GM23338 (cell line): ENCODE measurements around the gene AFAP1L2. TPM values are rescaled to one million over a fixed set of nuclear protein-coding genes. Genes with fewer than 3 reads are reported as not detected.

Experiments
- ATAC-seq: fragments of 200-7000 bp; cut with Tn5 transposase; 3 replicates; pipeline ENCODE4 v1.9.1; 2020
- DNase-seq: peaks from one replicate; pipeline ENCODE4 v3.0.0-alpha.2; 2015; ENCODE audit warnings: low spot score
- H2AFZ ChIP-seq: fragments of 200-600 bp; sonication (generic); 2 replicates; pipeline ENCODE4 v1.8.0; 2016; ENCODE audit warnings: antibody characterized with exemption, mild to moderate bottlenecking, moderate library complexity
- H3F3A ChIP-seq: fragments of 200-600 bp; sonication (generic); replicated peaks from 2 replicates; pipeline ENCODE4 v1.8.0; 2017; ENCODE audit warnings: antibody characterized with exemption, mixed run types, low read depth
- H3K27ac ChIP-seq: fragments of 200-600 bp; sonication (generic); 2 replicates; pipeline ENCODE4 v1.6.1; 2016; ENCODE audit warnings: low read depth
- H3K27me3 ChIP-seq: fragments of 200-600 bp; sonication (generic); 2 replicates; pipeline ENCODE4 v1.8.0; 2016; ENCODE audit warnings: mild to moderate bottlenecking, mixed run types, moderate library complexity; ENCODE audit not compliant: insufficient read depth
- H3K36me3 ChIP-seq: fragments of 200-600 bp; sonication (generic); 2 replicates; pipeline ENCODE4 v1.8.0; 2016; ENCODE audit warnings: mild to moderate bottlenecking; ENCODE audit not compliant: insufficient read depth
- H3K4me1 ChIP-seq: fragments of 200-600 bp; sonication (generic); 2 replicates; pipeline ENCODE4 v1.8.0; 2016; ENCODE audit warnings: mild to moderate bottlenecking, moderate library complexity; ENCODE audit not compliant: insufficient read depth
- H3K4me2 ChIP-seq: fragments of 200-600 bp; sonication (generic); 2 replicates; pipeline ENCODE4 v1.7.1; 2017; ENCODE audit warnings: mixed run types
- H3K4me3 ChIP-seq: fragments of 200-600 bp; sonication (generic); 2 replicates; pipeline ENCODE4 v1.6.1; 2016; ENCODE audit warnings: mixed run types
- H3K79me2 ChIP-seq: fragments of 200-600 bp; sonication (generic); replicated peaks from 2 replicates; pipeline ENCODE4 v1.8.0; 2017; ENCODE audit warnings: mild to moderate bottlenecking; ENCODE audit not compliant: insufficient read depth
- H3K9me2 ChIP-seq: fragments of 200-600 bp; sonication (generic); 2 replicates; pipeline ENCODE4 v1.8.0; 2017; ENCODE audit not compliant: insufficient read depth
- H4K20me1 ChIP-seq: fragments of 200-600 bp; sonication (generic); replicated peaks from 2 replicates; pipeline ENCODE4 v1.8.0; 2017; ENCODE audit warnings: mild to moderate bottlenecking; ENCODE audit not compliant: insufficient read depth
- H3K27ac Mint-ChIP-seq: 2 replicates; pipeline ENCODE4 v1.8.0; 2020; ENCODE audit warnings: inconsistent platforms, mild to moderate bottlenecking, moderate library complexity, mixed read lengths
- H3K27me3 Mint-ChIP-seq: 3 replicates; pipeline ENCODE4 v1.8.0; 2022; ENCODE audit warnings: low read depth, mild to moderate bottlenecking, moderate library complexity, mixed read lengths, inconsistent platforms; ENCODE audit not compliant: insufficient read depth, poor library complexity
- H3K36me3 Mint-ChIP-seq: 3 replicates; pipeline ENCODE4 v1.8.0; 2021; ENCODE audit warnings: low read depth, mild to moderate bottlenecking, inconsistent platforms, moderate library complexity, mixed read lengths
- H3K4me1 Mint-ChIP-seq: 3 replicates; pipeline ENCODE4 v1.8.0; 2020; ENCODE audit warnings: mild to moderate bottlenecking, inconsistent platforms, mixed read lengths
- H3K4me3 Mint-ChIP-seq: 3 replicates; pipeline ENCODE4 v1.8.0; 2021; ENCODE audit warnings: moderate library complexity, mild to moderate bottlenecking, inconsistent platforms, mixed read lengths
- H3K9me3 Mint-ChIP-seq: 3 replicates; pipeline ENCODE4 v1.8.0; 2020; ENCODE audit warnings: moderate library complexity, mild to moderate bottlenecking, inconsistent platforms, mixed read lengths
- CREB1 ChIP-seq: fragments of 250-450 bp; sonication (Bioruptor Pico); IDR thresholded peaks from 2 replicates; pipeline ENCODE4 v1.5.0; 2020; ENCODE audit warnings: low read depth, mild to moderate bottlenecking, moderate library complexity
- EZH2 ChIP-seq: fragments of 200-600 bp; sonication (generic); IDR thresholded peaks from one replicate; pipeline ENCODE4 v1.8.0; 2017; ENCODE audit warnings: antibody characterized with exemption, mild to moderate bottlenecking, low read depth; ENCODE audit not compliant: unreplicated experiment
- EZH2phosphoT487 ChIP-seq: fragments of 200-600 bp; sonication (generic); IDR thresholded peaks from one replicate; pipeline ENCODE4 v1.8.1; 2018; ENCODE audit warnings: antibody characterized with exemption; ENCODE audit not compliant: unreplicated experiment
- JUNB ChIP-seq: IDR thresholded peaks from one replicate; pipeline ENCODE4 v1.6.1; 2016; ENCODE audit warnings: antibody characterized with exemption; ENCODE audit not compliant: unreplicated experiment
- POLR2AphosphoS5 ChIP-seq: IDR thresholded peaks from 2 replicates; pipeline ENCODE4 v1.6.1; 2016; ENCODE audit warnings: antibody characterized with exemption, low read depth
- REST ChIP-seq: IDR thresholded peaks from one replicate; pipeline ENCODE4 v1.6.1; 2018; ENCODE audit warnings: antibody characterized with exemption; ENCODE audit not compliant: unreplicated experiment
- STAT1 ChIP-seq: IDR thresholded peaks from one replicate; pipeline ENCODE4 v1.6.1; 2016; ENCODE audit warnings: antibody characterized with exemption; ENCODE audit not compliant: unreplicated experiment
- ZNF114 ChIP-seq: fragments of 250-450 bp; sonication (Bioruptor Pico); IDR thresholded peaks from 2 replicates; pipeline ENCODE4 v1.5.0; 2020; ENCODE audit warnings: mild to moderate bottlenecking, moderate library complexity
- ZNF331 ChIP-seq: fragments of 250-450 bp; sonication (Bioruptor Pico); IDR thresholded peaks from 2 replicates; pipeline ENCODE4 v1.5.0; 2020; ENCODE audit warnings: low read depth, mild to moderate bottlenecking, moderate library complexity
- polyA plus RNA-seq: library from polyadenylated mRNA; unstranded; fragments of >200 nt; fragmentation: Nextera tagmentation; extraction: Ambion mirVana; gene quantifications from 2 replicates; pipeline ENCODE4 v1.2.1, GENCODE V29; 2016
- total RNA-seq: library from RNA; depleted of rRNA; stranded (reverse); fragments of >200 nt; shearing (Covaris generic); gene quantifications from 2 replicates; pipeline ENCODE4 v1.2.3, GENCODE V29; 2014
- TF ChIP-seq, protein P1 (sequence below): fragments of 250-450 bp; sonication (Bioruptor Pico); IDR thresholded peaks from 2 replicates; pipeline ENCODE4 v1.5.0; 2020; ENCODE audit warnings: mild to moderate bottlenecking, moderate library complexity
- TF ChIP-seq, protein P2 (sequence below), 2 experiments: fragments of 200-600 bp in 1 of 2; sonication (generic) in 1 of 2; conservative IDR thresholded peaks; 2 replicates each; pipeline versions ENCODE4 v1.5.1 to v1.6.1; 2016 to 2017; ENCODE audit warnings: antibody characterized with exemption in 2 of 2, low read depth in 2 of 2, mild to moderate bottlenecking in 2 of 2, moderate library complexity in 1 of 2

AFAP1L2 gene
- total and polyA plus RNA-seq, 2 experiments from 2014 or later, result 2.3 to 6.5 TPM

- peak overlapping the region; percentile 84 for H3K4me3 Mint-ChIP-seq
- H3K4me3 ChIP-seq, result peak overlapping the region; percentile 90
- peak overlapping the region; percentile 91 for H3K4me2 ChIP-seq
- peaks cover 52% of the 10 kb centered on the region for H3K27me3 ChIP-seq
- H2AFZ ChIP-seq, result peak overlapping the region; percentile 99
- H3K36me3 Mint-ChIP-seq, result no peaks in the 10 kb centered on the region; the same call in 2 of the 3 replicates
- no peaks in the 10 kb centered on the region for H4K20me1 ChIP-seq
- ATAC-seq (peak; percentile 28), DNase-seq (peak; percentile 67)
- peaks cover 38% of the 10 kb centered on the region for H3K27me3 Mint-ChIP-seq
- H3K79me2 ChIP-seq, result no peaks in the 10 kb centered on the region
- H3K27ac Mint-ChIP-seq, result no peak overlapping the region; the same call in 1 of the 2 replicates
- no peaks in the 10 kb centered on the region for H3F3A ChIP-seq
- H3K36me3 ChIP-seq, result no peaks in the 10 kb centered on the region
- peaks cover 35% of the 10 kb centered on the region for H3K4me1 Mint-ChIP-seq
- H3K9me2 ChIP-seq, result no peaks in the 10 kb centered on the region
- TF ChIP-seq POLR2AphosphoS5 (no peak), EZH2 (no peak), EZH2phosphoT487 (no peak), CREB1 (CRISPR knock-in tag) (no peak), JUNB (no peak), ZNF331 (CRISPR knock-in tag) (no peak), REST (no peak), STAT1 (no peak), ZNF114 (CRISPR knock-in tag) (no peak)
- TF ChIP-seq, protein P1, sequence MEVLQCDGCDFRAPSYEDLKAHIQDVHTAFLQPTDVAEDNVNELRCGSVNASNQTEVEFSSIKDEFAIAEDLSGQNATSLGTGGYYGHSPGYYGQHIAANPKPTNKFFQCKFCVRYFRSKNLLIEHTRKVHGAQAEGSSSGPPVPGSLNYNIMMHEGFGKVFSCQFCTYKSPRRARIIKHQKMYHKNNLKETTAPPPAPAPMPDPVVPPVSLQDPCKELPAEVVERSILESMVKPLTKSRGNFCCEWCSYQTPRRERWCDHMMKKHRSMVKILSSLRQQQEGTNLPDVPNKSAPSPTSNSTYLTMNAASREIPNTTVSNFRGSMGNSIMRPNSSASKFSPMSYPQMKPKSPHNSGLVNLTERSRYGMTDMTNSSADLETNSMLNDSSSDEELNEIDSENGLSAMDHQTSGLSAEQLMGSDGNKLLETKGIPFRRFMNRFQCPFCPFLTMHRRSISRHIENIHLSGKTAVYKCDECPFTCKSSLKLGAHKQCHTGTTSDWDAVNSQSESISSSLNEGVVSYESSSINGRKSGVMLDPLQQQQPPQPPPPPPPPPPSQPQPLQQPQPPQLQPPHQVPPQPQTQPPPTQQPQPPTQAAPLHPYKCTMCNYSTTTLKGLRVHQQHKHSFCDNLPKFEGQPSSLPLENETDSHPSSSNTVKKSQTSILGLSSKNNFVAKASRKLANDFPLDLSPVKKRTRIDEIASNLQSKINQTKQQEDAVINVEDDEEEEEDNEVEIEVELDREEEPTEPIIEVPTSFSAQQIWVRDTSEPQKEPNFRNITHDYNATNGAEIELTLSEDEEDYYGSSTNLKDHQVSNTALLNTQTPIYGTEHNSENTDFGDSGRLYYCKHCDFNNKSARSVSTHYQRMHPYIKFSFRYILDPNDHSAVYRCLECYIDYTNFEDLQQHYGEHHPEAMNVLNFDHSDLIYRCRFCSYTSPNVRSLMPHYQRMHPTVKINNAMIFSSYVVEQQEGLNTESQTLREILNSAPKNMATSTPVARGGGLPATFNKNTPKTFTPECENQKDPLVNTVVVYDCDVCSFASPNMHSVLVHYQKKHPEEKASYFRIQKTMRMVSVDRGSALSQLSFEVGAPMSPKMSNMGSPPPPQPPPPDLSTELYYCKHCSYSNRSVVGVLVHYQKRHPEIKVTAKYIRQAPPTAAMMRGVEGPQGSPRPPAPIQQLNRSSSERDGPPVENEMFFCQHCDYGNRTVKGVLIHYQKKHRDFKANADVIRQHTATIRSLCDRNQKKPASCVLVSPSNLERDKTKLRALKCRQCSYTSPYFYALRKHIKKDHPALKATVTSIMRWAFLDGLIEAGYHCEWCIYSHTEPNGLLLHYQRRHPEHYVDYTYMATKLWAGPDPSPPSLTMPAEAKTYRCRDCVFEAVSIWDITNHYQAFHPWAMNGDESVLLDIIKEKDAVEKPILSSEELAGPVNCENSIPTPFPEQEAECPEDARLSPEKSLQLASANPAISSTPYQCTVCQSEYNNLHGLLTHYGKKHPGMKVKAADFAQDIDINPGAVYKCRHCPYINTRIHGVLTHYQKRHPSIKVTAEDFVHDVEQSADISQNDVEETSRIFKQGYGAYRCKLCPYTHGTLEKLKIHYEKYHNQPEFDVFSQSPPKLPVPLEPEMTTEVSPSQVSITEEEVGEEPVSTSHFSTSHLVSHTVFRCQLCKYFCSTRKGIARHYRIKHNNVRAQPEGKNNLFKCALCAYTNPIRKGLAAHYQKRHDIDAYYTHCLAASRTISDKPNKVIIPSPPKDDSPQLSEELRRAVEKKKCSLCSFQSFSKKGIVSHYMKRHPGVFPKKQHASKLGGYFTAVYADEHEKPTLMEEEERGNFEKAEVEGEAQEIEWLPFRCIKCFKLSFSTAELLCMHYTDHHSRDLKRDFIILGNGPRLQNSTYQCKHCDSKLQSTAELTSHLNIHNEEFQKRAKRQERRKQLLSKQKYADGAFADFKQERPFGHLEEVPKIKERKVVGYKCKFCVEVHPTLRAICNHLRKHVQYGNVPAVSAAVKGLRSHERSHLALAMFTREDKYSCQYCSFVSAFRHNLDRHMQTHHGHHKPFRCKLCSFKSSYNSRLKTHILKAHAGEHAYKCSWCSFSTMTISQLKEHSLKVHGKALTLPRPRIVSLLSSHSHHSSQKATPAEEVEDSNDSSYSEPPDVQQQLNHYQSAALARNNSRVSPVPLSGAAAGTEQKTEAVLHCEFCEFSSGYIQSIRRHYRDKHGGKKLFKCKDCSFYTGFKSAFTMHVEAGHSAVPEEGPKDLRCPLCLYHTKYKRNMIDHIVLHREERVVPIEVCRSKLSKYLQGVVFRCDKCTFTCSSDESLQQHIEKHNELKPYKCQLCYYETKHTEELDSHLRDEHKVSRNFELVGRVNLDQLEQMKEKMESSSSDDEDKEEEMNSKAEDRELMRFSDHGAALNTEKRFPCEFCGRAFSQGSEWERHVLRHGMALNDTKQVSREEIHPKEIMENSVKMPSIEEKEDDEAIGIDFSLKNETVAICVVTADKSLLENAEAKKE (CRISPR knock-in tag), result no peak
- TF ChIP-seq, protein P2, sequence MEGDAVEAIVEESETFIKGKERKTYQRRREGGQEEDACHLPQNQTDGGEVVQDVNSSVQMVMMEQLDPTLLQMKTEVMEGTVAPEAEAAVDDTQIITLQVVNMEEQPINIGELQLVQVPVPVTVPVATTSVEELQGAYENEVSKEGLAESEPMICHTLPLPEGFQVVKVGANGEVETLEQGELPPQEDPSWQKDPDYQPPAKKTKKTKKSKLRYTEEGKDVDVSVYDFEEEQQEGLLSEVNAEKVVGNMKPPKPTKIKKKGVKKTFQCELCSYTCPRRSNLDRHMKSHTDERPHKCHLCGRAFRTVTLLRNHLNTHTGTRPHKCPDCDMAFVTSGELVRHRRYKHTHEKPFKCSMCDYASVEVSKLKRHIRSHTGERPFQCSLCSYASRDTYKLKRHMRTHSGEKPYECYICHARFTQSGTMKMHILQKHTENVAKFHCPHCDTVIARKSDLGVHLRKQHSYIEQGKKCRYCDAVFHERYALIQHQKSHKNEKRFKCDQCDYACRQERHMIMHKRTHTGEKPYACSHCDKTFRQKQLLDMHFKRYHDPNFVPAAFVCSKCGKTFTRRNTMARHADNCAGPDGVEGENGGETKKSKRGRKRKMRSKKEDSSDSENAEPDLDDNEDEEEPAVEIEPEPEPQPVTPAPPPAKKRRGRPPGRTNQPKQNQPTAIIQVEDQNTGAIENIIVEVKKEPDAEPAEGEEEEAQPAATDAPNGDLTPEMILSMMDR (conservative IDR thresholded peaks at IDR 0.05; ENCODE audit: low read depth in 2 of 2), result no peak
- H3K4me1 ChIP-seq, result peaks cover 22% of the 10 kb centered on the region
- H3K27ac ChIP-seq, result no peak overlapping the region
- H3K9me3 Mint-ChIP-seq, result no peaks in the 10 kb centered on the region; the same call in 2 of the 3 replicates
These were observed 1.3 kb downstream of the AFAP1L2 start for GRCh38 chr10:114402871-114403540.
